Measurements from ENCODE around the gene SH2B2.

DNA sequence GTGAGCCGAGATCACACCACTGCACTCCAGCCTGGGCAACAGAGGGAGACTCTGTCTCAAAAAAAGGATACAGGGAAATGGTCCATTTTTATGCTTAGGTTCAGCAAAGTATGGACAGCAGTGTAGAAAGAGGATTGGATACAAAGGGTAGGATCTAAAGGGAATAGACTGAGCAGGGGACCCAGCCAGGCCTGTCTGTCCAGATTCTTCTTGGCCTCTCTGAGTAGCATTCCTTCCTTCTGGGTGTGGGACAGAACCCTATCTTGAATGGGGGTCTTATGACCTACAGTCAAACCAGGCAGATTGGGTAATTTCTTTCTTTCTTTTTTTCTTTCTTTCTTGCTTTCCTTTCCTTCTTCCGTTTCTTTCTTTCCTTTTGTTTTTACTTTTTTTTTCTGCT, 25.6 kb downstream of the SH2B2 start:
- TF ChIP-seq, protein P1, sequence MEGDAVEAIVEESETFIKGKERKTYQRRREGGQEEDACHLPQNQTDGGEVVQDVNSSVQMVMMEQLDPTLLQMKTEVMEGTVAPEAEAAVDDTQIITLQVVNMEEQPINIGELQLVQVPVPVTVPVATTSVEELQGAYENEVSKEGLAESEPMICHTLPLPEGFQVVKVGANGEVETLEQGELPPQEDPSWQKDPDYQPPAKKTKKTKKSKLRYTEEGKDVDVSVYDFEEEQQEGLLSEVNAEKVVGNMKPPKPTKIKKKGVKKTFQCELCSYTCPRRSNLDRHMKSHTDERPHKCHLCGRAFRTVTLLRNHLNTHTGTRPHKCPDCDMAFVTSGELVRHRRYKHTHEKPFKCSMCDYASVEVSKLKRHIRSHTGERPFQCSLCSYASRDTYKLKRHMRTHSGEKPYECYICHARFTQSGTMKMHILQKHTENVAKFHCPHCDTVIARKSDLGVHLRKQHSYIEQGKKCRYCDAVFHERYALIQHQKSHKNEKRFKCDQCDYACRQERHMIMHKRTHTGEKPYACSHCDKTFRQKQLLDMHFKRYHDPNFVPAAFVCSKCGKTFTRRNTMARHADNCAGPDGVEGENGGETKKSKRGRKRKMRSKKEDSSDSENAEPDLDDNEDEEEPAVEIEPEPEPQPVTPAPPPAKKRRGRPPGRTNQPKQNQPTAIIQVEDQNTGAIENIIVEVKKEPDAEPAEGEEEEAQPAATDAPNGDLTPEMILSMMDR (conservative IDR thresholded peaks at IDR 0.05) = no peak
- no peak for TF ChIP-seq EZH2 (IDR thresholded peaks at IDR 0.05; ENCODE audit: low read depth)

Data from PC-9 (cell line).